IPS-NIHi7 (cell line): ENCODE data around the gene BMP6.

ENCODE experiments used
- DNase-seq: peaks from one replicate; pipeline ENCODE4 v3.0.0; 2012; ENCODE audit warnings: mixed read lengths; ENCODE audit errors: extremely low spot score

Gene BMP6

GRCh38 chr6:7902867-7903266 is 177.0 kb downstream of the BMP6 start:
- DNase-seq, result no peak

- DNase-seq, result no peak
These were observed 177.8 kb downstream of the BMP6 start for GRCh38 chr6:7903673-7904072.

- DNase-seq, result no peak
These were observed 178.9 kb downstream of the BMP6 start for GRCh38 chr6:7904654-7905319.

GRCh38 chr6:7905416-7905815 is 179.5 kb downstream of the BMP6 start:
- DNase-seq, result no peak

- DNase-seq, result no peak
These were observed 180.8 kb downstream of the BMP6 start for GRCh38 chr6:7906741-7907140.

- no peak for DNase-seq
These were observed 181.3 kb downstream of the BMP6 start for GRCh38 chr6:7907159-7907558.

GRCh38 chr6:7909323-7910276 is 183.7 kb downstream of the BMP6 start:
- DNase-seq, result peak; percentile 84

- DNase-seq, result no peak
These were observed 184.4 kb downstream of the BMP6 start for GRCh38 chr6:7910298-7910653.

- peak; percentile 94 for DNase-seq
These were observed 184.9 kb downstream of the BMP6 start, which contains the start of gene TXNDC5 for GRCh38 chr6:7910654-7911344. TSS of gene TXNDC5 (minus strand) at chr6:7910788. CDS start at chr6:7910776, 12 bp downstream.

GRCh38 chr6:7911345-7911725 is 185.4 kb downstream of the BMP6 start:
- DNase-seq, result no peak

GRCh38 chr6:7912024-7912423 is 186.1 kb downstream of the BMP6 start:
- no peak for DNase-seq

GRCh38 chr6:7912736-7913517 is 187.0 kb downstream of the BMP6 start:
- no peak for DNase-seq

- DNase-seq, result no peak
These were observed 188.4 kb downstream of the BMP6 start for GRCh38 chr6:7914311-7914710.

GRCh38 chr6:7914991-7915789 is 189.3 kb downstream of the BMP6 start:
- no peak for DNase-seq

- no peak for DNase-seq
These were observed 191.1 kb downstream of the BMP6 start for GRCh38 chr6:7916959-7917358.

- DNase-seq, result no peak
These were observed 191.8 kb downstream of the BMP6 start for GRCh38 chr6:7917729-7918128.

- DNase-seq, result no peak
These were observed 192.5 kb downstream of the BMP6 start for GRCh38 chr6:7918403-7918802.

- peak; percentile 32 for DNase-seq
These were observed 194.0 kb downstream of the BMP6 start for GRCh38 chr6:7919871-7920270.

GRCh38 chr6:7920425-7920824 is 194.5 kb downstream of the BMP6 start:
- no peak for DNase-seq

- no peak for DNase-seq
These were observed 195.1 kb downstream of the BMP6 start for GRCh38 chr6:7921046-7921445.

- DNase-seq, result no peak
These were observed 195.8 kb downstream of the BMP6 start for GRCh38 chr6:7921632-7922092.
